ENCODE data around the gene PGD. TPM values are rescaled to one million over a fixed set of nuclear protein-coding genes. Genes with fewer than 3 reads are reported as not detected.

The PGD gene
- total RNA-seq, 1 experiment from 2014 or later, result 291 TPM

- no peak overlapping the region for H3T11ph ChIP-seq (ENCODE audit: low read length)
- no peak overlapping the region for H2BK12ac ChIP-seq (ENCODE audit: insufficient read length, low read depth, low read length)
- no peak overlapping the region for H3K4ac ChIP-seq (ENCODE audit: low read depth, low read length)
- no peak overlapping the region for H3K9ac ChIP-seq (ENCODE audit: extremely low read depth, insufficient read length, low read length)
- H3K4me1 Mint-ChIP-seq, result 0 out of 4 replicates have a peak, but pooled peaks cover 0 to 3% of the 10 kb centered on the region in 2 experiments
- no peaks in the 10 kb centered on the region for H3K9me3 Mint-ChIP-seq
- H4K91ac ChIP-seq (ENCODE audit: insufficient read length, low read depth, low read length), result no peak overlapping the region
- H2AFZ ChIP-seq (ENCODE audit: low read length), result no peak overlapping the region
- H3K14ac ChIP-seq (ENCODE audit: insufficient read depth, low read length), result no peak overlapping the region
- no peaks in the 10 kb centered on the region for H3K79me1 ChIP-seq (ENCODE audit: insufficient read depth, low read depth, low read length, poor library complexity, severe bottlenecking)
- H3K27me3 ChIP-seq (ENCODE audit: insufficient read depth, low read length), result no peaks in the 10 kb centered on the region
- no peaks in the 10 kb centered on the region for H3K9me3 ChIP-seq (ENCODE audit: control insufficient read depth, low read depth, low read length)
- no peaks in the 10 kb centered on the region for H3K79me2 ChIP-seq (ENCODE audit: insufficient read depth, low read length)
- no peaks in the 10 kb centered on the region for H4K20me1 ChIP-seq (ENCODE audit: control insufficient read depth, insufficient read depth, insufficient read length)
- H3K56ac ChIP-seq (ENCODE audit: insufficient read length, low read depth, low read length), result no peak overlapping the region
- no peaks in the 10 kb centered on the region for H3K4me1 ChIP-seq (ENCODE audit: insufficient read depth, low read length)
- no peak overlapping the region for H4K5ac ChIP-seq (ENCODE audit: insufficient read length, low read depth, low read length)
- no peak for DNase-seq
- TF ChIP-seq CTCF (conservative IDR thresholded peaks at IDR 0.05), result no peak
- H3K4me3 Mint-ChIP-seq, result no peak overlapping the region
- H3K36me3 Mint-ChIP-seq (ENCODE audit: insufficient read depth in 1 of 3, low read depth in 3 of 3), result peaks cover 0 to 4% (median 0%) of the 10 kb centered on the region in 3 experiments; a peak in 3 of 7 replicates
- no peak overlapping the region for H2AK5ac ChIP-seq (ENCODE audit: insufficient read length, low read length)
- H3K18ac ChIP-seq (ENCODE audit: insufficient read length, low read depth, low read length), result no peak overlapping the region
- H4K8ac ChIP-seq (replicated peaks; ENCODE audit: insufficient read length, low read depth, low read length), result no peak overlapping the region
- no peak overlapping the region for H3K23ac ChIP-seq (ENCODE audit: insufficient read length, low read depth, low read length)
- H2BK20ac ChIP-seq (ENCODE audit: low read depth, low read length, poor library complexity, severe bottlenecking), result no peak overlapping the region
- no CpG with 5 or more reads among the region's 1 CpG for whole genome bisulfite sequencing (ENCODE audit: extremely low coverage, insufficient read length, low lambda C conversion rate)
- no peak overlapping the region for H3K27ac ChIP-seq (ENCODE audit: insufficient read length, low read depth, low read length)
- no peak overlapping the region for H2BK15ac ChIP-seq (ENCODE audit: low read depth, low read length)
- no peak overlapping the region for H3K4me2 ChIP-seq (ENCODE audit: insufficient read depth, insufficient read length, low read length)
- H3K27me3 Mint-ChIP-seq (ENCODE audit: low read depth), result no peaks in the 10 kb centered on the region
- H3K27ac Mint-ChIP-seq, result peak overlapping the region in 1 of 3 experiments; percentile 23; a peak in 1 of 7 replicates
- no peak overlapping the region for H2BK120ac ChIP-seq (ENCODE audit: low read depth, low read length, poor library complexity, severe bottlenecking)
- no peak overlapping the region for H2BK5ac ChIP-seq (ENCODE audit: insufficient read length, low read length)
- H3K23me2 ChIP-seq (ENCODE audit: insufficient read length, low read depth, low read length, poor library complexity, severe bottlenecking), result no peaks in the 10 kb centered on the region
These were observed 38.2 kb downstream of the PGD start for GRCh38 chr1:10437052-10437451.
